ENCODE results near the gene CACNA1H.

- TF ChIP-seq CTCF (IDR thresholded peaks at IDR 0.05) (no peak), EP300 (IDR thresholded peaks at IDR 0.05; ENCODE audit: low read depth) (no peak), POLR2A (IDR thresholded peaks at IDR 0.05) (no peak), POLR2AphosphoS5 (IDR thresholded peaks at IDR 0.05) (no peak)
These were observed 32.9 kb upstream of the CACNA1H start for GRCh38 chr16:1119766-1120576.
